ENCODE measurements around the gene ZFAND3. TPM values are rescaled to one million over a fixed set of nuclear protein-coding genes. Genes with fewer than 3 reads are reported as not detected.

Gene ZFAND3
- total and polyA plus RNA-seq, 2 donors (not counting 3 experiments of a cell fraction or from before 2014, with no cell fraction given): 15.4 to 54.2 TPM

DNA sequence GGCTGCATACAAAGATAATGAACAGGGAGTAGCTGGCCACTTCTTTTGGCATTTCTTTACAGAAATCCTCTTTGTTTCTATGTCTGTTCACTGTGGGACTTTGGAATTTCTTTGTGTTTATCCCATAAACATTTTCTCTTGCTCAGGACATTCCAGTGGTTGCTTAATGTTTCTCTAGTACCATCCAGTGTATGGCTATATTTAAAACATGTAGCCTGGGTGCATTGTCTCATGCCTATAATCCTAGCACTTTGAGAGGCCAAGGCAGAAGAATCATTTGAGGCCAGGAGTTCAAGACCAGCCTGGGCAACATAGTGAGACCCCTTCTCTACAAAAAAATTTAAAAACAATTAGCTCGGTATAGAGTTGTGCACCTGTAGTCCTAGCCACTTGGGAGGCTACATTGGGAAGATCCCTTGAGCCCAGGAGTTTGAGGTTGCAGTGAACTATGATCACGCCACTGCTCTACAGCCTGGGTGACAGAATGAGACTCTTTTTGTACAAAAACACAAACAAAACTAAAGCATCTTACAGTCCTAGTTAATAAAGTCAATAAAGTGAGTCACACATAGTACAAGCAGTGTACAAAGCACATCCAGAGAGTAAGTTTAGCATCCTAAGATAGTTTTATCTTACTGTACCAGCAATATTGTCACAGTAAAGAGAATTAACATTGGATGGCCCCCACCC lies 63.3 kb downstream of the ZFAND3 start:
- TF ChIP-seq JUN (IDR thresholded peaks at IDR 0.05; ENCODE audit: borderline replicate concordance, insufficient read depth, insufficient read length, low read depth) (no peak), GATA2 (IDR thresholded peaks at IDR 0.05; ENCODE audit: insufficient read depth, insufficient read length, low read depth, low read length) (no peak)
- TF ChIP-seq, protein P1, sequence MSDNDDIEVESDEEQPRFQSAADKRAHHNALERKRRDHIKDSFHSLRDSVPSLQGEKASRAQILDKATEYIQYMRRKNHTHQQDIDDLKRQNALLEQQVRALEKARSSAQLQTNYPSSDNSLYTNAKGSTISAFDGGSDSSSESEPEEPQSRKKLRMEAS (IDR thresholded peaks at IDR 0.05; ENCODE audit: insufficient read depth, insufficient read length): no peak
- intact Hi-C loops (cut with micrococcal nuclease) (no loop called here), dilution Hi-C loops (cut with MboI; ENCODE audit: extremely low pct_ligation_motif_present, low sequenced_read_pairs) (no loop called here)
- H3K9me1 ChIP-seq (replicated peaks; ENCODE audit: control insufficient read depth, extremely low read depth, insufficient read depth, low read length): no peaks in the 10 kb centered on the region
- no peak overlapping the region for H3K27ac ChIP-seq (ENCODE audit: insufficient read depth, low read depth, low read length)
- CTCF ChIA-PET: no interaction called here
- POLR2A ChIA-PET: no interaction called here
- no peaks in the 10 kb centered on the region for H3K36me3 ChIP-seq (ENCODE audit: control insufficient read depth in 2 of 2, extremely low read depth in 1 of 2, insufficient read depth in 2 of 2, low read length in 2 of 2)
- no peak overlapping the region for H3K4me3 ChIP-seq (replicated peaks in 1 of 3; ENCODE audit: insufficient read depth in 1 of 3, low read depth in 1 of 3, low read length in 3 of 3)
- H4K20me1 ChIP-seq (replicated peaks; ENCODE audit: control insufficient read depth, extremely low read depth, insufficient read depth, low read length): peaks cover 27% of the 10 kb centered on the region
- no peak overlapping the region for H3K9ac ChIP-seq (replicated peaks; ENCODE audit: extremely low read depth, insufficient read depth, low read length)
- no TSS peak for BruUV-seq (replicated peaks)
- no peaks in the 10 kb centered on the region for H3K9me3 ChIP-seq (replicated peaks; ENCODE audit: control insufficient read depth, insufficient read depth, low read length)
- peaks cover 85% of the 10 kb centered on the region for H3K79me2 ChIP-seq (ENCODE audit: control insufficient read depth, insufficient read depth, low read length)
- H3K4me1 ChIP-seq (ENCODE audit: control insufficient read depth, extremely low read depth, insufficient read depth, low read length): peaks cover 2% of the 10 kb centered on the region
- H3K4me2 ChIP-seq (ENCODE audit: insufficient read depth, low read length): no peak overlapping the region
- FAIRE-seq (no peak), DNase-seq (ENCODE audit: low read depth, low spot score) (no peak)
- no peaks in the 10 kb centered on the region for H3K27me3 ChIP-seq (ENCODE audit: control insufficient read depth in 2 of 2, insufficient read depth in 2 of 2, low read length in 2 of 2)
- no peak overlapping the region for H2AFZ ChIP-seq (ENCODE audit: low read depth, low read length)

DNA sequence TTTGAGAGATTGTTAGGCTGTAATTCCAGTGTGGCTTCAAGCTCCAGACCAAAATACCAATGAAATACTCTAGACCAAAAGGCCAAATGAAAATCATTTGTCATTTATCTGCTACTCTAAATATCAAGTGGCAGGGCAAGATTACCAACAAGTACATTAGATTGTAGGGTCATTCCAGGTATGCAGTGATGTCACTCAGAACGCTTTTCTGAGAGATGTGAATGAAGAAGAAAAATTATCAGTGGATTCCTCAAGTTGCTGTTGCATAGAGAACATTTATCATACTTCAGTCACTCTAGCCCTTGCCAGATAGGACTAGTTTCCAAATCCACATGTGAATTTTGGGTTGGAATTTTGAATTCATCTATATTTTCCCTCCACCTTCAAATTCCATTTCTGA lies 65.0 kb downstream of the ZFAND3 start:
- no TSS peak for BruUV-seq (replicated peaks)
- dilution Hi-C loops (cut with MboI; ENCODE audit: extremely low pct_ligation_motif_present, low sequenced_read_pairs) (no loop called here), intact Hi-C loops (cut with micrococcal nuclease) (no loop called here)
- Histone ChIP-seq H3K9me1 (replicated peaks; ENCODE audit: control insufficient read depth, extremely low read depth, insufficient read depth, low read length) (no peaks in the 10 kb centered on the region), H3K27me3 (ENCODE audit: control insufficient read depth in 2 of 2, insufficient read depth in 2 of 2, low read length in 2 of 2) (no peaks in the 10 kb centered on the region), H3K9ac (replicated peaks; ENCODE audit: extremely low read depth, insufficient read depth, low read length) (no peak overlapping the region), H3K4me1 (ENCODE audit: control insufficient read depth, extremely low read depth, insufficient read depth, low read length) (peaks cover 16% of the 10 kb centered on the region), H3K36me3 (ENCODE audit: control insufficient read depth in 2 of 2, extremely low read depth in 1 of 2, insufficient read depth in 2 of 2, low read length in 2 of 2) (no peaks in the 10 kb centered on the region), H3K79me2 (ENCODE audit: control insufficient read depth, insufficient read depth, low read length) (peaks cover 83% of the 10 kb centered on the region), H4K20me1 (replicated peaks; ENCODE audit: control insufficient read depth, extremely low read depth, insufficient read depth, low read length) (peaks cover 25% of the 10 kb centered on the region), H2AFZ (ENCODE audit: low read depth, low read length) (no peak overlapping the region), H3K9me3 (replicated peaks; ENCODE audit: control insufficient read depth, insufficient read depth, low read length) (no peaks in the 10 kb centered on the region), H3K4me3 (replicated peaks in 1 of 3; ENCODE audit: insufficient read depth in 1 of 3, low read depth in 1 of 3, low read length in 3 of 3) (no peak overlapping the region), H3K27ac (ENCODE audit: insufficient read depth, low read depth, low read length) (no peak overlapping the region), H3K4me2 (ENCODE audit: insufficient read depth, low read length) (no peak overlapping the region)
- DNase-seq (ENCODE audit: low read depth, low spot score) (no peak), FAIRE-seq (no peak)
- TF ChIP-seq, protein P2, sequence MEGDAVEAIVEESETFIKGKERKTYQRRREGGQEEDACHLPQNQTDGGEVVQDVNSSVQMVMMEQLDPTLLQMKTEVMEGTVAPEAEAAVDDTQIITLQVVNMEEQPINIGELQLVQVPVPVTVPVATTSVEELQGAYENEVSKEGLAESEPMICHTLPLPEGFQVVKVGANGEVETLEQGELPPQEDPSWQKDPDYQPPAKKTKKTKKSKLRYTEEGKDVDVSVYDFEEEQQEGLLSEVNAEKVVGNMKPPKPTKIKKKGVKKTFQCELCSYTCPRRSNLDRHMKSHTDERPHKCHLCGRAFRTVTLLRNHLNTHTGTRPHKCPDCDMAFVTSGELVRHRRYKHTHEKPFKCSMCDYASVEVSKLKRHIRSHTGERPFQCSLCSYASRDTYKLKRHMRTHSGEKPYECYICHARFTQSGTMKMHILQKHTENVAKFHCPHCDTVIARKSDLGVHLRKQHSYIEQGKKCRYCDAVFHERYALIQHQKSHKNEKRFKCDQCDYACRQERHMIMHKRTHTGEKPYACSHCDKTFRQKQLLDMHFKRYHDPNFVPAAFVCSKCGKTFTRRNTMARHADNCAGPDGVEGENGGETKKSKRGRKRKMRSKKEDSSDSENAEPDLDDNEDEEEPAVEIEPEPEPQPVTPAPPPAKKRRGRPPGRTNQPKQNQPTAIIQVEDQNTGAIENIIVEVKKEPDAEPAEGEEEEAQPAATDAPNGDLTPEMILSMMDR (IDR thresholded peaks at IDR 0.05; ENCODE audit: extremely low read depth in 1 of 2, insufficient read depth in 1 of 2, low read depth in 1 of 2, low read length in 2 of 2): no peak
- TF ChIP-seq, protein P1 (IDR thresholded peaks at IDR 0.05; ENCODE audit: insufficient read depth, insufficient read length): no peak
- no peak for TF ChIP-seq FOS (IDR thresholded peaks at IDR 0.05; ENCODE audit: borderline replicate concordance, insufficient read depth, low read length)
- TF ChIP-seq JUN (IDR thresholded peaks at IDR 0.05; ENCODE audit: borderline replicate concordance, insufficient read depth, insufficient read length, low read depth): no peak
- no peak for TF ChIP-seq GATA2 (IDR thresholded peaks at IDR 0.05; ENCODE audit: insufficient read depth, insufficient read length, low read depth, low read length)
- no peak for TF ChIP-seq POLR2A (IDR thresholded peaks at IDR 0.05; ENCODE audit: low read depth, low read length)
- TF ChIP-seq EZH2 (IDR thresholded peaks at IDR 0.05; ENCODE audit: borderline replicate concordance, low read depth, low read length, severe bottlenecking): no peak
- TF ChIP-seq MYC (IDR thresholded peaks at IDR 0.05; ENCODE audit: low read depth, low read length): no peak
- TF ChIP-seq POLR2AphosphoS5 (IDR thresholded peaks at IDR 0.05; ENCODE audit: insufficient read depth, low read depth, low read length): no peak
- CTCF ChIA-PET: interaction anchor here (0.6 kb wide), 1 partner anchor 242 kb away, joined by 3 read pairs; no protein-coding TSS in a partner anchor
- POLR2A ChIA-PET: no interaction called here
